Activated CD8-positive, alpha-beta memory T cell treated with anti-CD3 and anti-CD28 coated beads, Interleukin-2, amount 50 U/mL, for 24 hours (primary cell): ENCODE results near the gene EPN2.

Experiments
- DNase-seq: peaks from one replicate; pipeline ENCODE4 v3.0.0-alpha.2; 2020; ENCODE audit errors: extremely low read depth

The EPN2 gene

DNA sequence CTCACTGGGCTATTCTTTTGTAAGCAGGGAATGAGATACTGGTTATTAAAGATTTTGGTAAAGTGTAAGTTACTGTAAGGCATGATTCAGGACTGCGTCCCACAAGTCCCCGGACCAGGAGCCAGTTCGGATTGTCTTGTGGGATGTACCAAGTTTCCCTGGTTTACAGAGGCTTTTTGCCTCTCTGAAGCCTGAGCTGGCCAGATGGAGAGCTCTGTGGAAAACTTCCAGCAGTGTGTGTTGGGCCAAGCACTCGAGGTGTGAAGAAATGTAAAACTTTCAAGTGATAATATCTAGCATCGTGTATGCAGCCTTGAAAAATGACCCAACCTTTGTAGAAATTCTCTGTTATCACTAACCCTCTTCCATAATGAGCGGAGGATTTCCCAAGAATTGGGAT lies 2.4 kb downstream of the EPN2 start:
- DNase-seq: no peak

DNA sequence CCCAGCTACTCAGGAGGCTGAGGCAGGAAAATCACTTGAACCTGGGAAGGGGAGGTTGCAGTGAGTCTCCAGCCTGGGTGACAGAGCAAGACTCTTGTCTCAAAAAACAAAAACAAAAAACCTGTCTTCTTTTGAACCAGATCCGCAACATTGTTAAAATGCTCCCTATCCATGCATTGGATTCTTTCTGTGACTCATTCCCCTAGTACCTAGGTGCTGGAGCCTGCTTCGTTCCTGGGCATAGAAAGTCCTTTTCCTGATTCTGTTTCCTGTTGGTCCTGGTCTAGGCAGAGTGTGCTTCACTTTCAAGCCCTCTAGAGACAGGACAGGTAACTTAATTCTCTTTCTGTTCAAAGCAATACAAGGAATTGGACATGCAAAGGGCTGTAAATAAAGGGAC lies 5.2 kb downstream of the EPN2 start:
- DNase-seq: no peak

DNA sequence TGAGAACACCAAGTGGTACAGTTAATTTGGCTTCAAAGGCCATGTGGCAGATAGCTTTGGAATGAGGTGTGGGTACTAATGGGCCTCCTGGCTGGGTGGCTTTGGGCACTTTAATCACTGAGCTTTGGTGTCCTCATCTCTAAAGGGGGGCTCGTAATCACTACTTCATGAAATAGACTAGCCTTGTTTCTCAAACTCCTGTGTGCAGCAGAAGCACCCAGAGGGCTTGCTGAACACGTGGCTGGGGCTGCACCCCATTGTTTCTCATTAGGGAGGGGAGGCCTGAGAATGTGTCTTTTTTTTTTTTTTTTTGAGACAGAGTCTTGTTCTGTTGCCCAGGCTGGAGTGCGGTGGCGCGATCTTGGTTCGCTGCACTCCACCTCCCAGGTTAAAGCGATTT lies 5.8 kb downstream of the EPN2 start:
- no peak for DNase-seq

DNA sequence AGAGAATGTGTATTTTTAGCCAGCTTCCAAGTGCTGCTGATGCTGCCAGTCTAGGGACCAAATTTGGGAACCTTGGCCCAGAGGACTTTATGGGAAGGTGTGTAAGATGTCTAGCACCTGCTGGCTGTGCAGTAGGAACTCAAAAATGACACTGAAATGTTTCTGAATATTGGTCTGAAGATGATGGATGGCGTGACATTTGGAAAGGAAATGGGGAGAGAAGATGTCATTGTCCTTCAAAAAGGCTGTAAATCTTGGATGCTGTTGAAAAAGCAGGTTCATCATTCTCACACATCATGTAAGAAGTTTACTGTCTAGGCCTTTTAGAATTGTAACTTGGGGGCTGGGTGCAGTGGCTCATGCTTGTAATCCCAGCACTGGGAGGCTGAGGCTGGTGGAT lies 6.7 kb downstream of the EPN2 start:
- no peak for DNase-seq

DNA sequence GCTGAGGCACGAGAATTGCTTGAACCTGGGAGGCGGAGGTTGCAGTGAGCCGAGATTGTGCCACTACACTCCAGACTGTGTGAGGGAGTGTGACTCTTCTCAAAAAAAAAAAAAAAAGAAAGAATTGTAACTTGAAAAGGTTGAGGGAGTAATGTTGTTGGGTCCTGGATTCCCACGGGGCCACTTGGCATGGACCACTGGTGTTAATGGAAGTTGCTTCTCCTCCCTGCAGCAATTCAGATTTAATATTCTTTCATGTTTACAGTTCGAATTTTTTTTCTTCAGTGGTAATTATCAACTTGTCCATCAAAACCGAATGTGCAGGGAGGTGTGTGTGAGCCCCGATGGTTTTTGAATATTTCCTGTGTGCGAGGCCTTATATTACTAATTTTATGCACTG lies 7.2 kb downstream of the EPN2 start:
- no peak for DNase-seq

DNA sequence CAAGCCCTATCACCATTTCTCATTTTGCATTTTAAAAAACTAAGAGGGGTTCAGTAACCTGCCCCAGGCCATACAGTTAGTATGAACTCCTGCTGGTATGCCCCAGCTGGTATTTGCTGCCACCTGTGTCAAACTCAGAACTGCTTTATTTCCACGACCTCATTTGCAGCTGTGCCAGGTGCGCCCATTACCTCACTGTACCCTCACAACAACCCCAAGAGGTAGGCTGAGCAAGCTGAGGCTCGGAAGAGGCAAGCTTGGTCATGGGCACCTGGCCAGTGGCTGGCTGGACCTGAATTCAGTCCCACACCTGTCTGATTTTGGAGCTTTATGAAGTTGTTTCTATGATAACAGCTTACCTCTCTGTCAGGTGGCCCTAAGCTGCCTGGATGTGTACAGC lies 7.6 kb downstream of the EPN2 start:
- DNase-seq: no peak

DNA sequence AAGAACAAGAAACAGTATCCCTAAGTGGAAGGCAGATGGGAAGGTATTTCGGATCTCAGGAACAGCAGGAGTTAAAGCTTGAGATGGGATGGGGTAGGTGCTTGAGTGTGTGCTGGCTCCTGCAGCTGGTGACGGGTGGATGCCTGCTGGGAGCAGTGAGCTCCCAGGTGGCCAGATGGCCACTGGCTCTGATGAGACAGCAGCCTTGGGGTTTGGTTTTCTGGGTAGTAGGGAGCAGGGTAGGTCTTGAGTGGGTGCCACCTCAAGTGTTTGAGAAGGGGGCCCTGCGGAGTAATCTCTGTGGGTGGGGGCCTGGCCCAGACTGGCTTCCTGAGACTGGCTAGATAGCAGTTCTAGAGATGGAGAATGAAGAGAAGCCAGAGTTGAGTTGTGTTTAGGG lies 10.3 kb downstream of the EPN2 start:
- DNase-seq: no peak

DNA sequence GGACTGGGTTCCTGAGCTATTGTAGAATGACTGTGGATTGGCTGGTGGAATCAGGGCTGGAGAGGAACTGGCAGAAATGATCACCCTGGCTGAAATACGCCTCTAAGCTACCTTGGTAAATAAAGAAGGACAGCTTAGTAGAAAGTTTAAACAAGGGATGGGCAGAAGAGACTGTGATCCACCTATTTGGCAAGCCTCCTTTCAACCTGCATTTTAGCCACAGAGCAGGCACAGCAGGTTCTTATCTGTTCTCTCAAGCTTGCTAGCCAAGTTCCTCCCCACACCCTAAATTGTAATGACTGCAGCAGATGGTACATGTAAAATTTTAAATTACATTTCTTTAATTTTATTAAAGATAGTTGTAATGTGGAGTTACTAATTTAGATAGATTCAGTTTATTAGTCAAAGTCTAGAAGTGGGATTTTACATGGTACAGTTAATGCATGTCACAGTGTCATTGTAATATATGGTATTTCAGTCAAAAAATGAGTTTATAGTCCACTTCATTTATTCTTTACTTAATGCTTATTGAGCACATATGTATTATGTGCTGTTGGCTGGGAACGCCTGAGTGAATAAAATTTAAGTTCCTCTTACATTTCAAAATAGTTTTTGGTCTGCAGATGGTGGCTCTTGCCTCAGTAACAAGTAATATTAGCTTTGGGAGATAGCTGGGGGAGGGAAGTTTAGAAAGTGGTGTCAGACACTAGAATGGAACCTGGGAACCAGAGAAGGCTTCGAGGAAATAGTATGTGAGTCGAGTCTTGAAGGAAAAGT lies 11.2 kb downstream of the EPN2 start:
- DNase-seq: no peak

DNA sequence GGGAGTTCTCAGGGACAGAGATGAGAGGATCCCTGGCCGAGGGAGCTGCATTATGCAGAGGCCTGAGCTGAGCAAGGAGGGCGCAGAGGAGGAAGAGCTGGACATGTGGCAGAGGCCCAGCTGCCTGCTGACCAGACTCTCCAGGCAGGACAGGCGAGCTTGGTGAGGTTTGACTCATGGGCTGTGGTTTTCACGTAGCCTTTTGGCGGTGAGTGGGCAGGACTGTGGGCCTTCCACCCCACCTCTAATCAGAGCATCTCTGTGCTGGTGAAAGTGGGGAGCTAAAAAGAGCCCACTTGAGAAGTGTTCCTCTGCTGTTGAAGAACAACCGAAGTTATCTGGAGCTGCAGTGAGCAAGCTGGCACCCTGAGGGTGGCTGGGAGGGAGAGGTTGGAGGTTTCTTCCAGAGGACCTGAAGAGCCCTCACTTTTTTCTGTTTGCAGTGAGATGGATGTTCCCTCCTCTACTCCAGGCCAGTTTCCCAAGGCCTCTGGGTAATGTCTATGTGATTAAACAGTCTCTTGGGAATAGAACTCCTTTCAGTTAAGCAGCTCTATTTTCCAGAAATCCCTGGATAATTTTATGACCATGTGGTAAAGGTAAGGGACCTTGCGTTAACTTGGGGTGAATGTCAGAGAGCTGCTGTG lies 11.9 kb downstream of the EPN2 start:
- no peak for DNase-seq

DNA sequence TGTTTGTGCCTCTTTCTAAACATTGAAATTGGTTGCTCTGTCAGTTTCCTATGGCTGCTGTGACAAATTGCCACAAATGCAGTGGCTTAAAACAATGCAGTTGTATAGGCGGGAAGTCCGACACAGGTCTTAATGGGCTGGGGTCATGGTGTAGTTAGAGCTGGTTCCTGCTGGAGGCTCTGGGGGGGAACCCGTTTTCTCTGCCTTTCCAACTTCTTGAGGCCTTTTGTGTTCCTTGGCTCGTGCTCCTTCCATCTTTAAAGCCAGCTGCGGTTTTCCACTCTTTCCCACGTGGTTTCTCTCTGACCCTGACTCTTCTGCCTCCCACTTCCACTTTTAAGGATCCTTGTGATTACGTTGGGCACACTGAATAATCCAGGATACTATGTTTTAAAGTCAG lies 12.5 kb downstream of the EPN2 start:
- no peak for DNase-seq

DNA sequence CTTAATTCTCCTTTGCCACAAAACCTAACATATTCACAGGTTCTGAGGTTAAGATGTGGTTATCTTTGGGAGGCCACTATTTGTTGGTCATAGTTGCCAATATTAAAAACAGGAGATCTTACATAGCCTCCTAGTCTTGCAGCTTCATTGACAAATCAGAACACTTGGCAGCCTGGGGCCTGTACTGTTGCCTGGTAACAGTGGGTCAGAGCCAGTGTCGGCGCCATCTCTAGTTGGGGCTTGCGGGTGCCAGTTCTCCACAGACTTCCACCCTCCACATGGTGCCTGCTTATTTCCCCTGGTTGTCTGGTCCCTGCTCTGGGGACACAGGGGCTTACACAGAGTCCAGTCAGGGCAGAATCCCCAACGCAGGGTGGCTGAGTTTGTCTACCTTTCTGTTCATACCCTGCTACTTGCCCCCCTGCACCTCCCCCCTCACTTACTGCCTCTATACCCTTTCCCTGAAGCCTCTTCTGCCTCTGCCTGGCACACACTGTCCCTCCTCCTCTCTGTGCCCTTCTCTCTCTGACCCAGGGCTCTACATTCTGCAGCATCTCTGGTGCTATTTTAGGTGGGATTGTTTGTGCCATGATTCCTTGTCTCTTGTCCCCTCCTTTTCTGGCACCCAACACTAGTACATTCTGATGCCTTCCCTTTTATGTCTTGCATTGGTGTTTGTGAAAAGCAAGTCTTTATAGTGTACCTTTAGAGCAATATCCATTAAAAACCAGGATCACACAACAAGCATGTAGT lies 13.4 kb downstream of the EPN2 start:
- DNase-seq: no peak

DNA sequence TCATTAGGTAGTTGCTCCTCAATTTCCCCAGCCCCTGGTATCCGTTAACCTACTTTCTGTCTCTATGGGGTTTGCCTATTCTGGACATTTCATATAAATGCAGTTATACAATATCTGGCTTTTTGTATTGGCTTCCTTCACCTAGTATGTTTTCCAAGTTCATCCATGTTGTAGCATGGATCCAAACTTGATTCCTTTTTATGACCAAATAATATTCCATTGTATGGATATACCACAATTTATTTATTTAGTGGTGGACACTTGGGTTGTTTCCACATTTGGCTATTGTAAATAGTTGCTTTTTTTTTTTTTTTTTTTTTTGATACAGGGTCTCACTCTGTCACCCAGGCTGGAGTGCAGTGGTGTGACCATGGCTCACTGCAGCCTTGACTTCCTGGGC lies 15.9 kb downstream of the EPN2 start:
- DNase-seq: no peak

DNA sequence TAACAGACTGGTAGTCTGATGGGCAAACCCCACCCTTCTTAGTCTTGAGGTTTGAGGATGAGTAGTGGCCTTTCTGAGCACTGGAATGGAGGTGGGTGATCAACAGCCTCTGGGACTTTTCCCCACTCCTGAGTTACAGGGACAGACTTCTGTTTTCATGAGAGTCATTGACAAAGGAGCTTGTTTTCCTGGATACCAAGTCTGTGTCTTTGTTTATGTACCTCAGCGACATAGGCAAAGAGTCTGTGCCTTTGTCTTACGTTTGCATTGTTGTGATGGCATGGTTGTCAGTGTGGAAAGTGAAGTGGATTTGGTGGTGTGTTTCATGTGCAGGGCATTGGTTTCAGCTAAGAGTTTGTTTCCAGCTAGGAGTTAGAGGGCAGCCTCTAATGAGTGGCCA lies 17.5 kb downstream of the EPN2 start:
- DNase-seq: no peak

DNA sequence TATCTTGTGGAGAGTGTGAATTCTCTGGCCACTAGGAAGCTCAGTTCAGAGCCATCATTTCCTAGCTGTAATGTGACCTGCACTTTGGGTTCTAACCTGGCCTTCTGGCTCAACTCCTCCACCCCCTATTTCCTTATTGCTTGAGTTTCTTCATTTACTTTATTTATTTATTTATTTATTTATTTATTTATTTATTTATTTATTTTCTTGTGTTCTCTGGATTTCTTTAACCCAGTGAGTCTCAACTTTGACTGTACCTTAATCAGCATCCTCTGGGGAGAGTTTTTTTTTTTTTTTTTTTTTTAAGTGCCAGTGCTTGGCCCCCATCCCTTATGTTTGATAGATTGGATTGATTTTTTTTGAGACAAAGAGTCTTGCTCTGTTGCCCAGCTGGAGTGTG lies 18.1 kb downstream of the EPN2 start:
- no peak for DNase-seq

DNA sequence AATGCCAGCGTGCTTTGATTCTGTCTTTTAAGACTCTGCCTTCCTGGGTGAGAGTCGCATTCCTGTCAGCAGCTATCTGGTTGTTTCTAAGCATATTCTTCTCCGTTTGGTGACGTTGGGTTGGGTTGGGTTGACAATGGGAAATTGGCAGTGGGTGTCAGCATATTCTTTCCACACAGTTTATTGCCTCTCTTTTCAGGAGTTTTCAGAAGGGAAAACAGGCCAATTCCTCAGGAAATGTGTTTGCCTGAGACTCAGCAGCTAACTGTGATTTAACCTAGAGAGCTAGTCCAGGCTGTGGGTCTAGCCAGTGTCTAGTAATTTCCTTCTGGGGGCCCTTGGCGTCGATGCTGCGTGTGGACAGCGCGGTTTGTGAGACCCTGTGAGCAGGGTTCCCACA lies 21.2 kb downstream of the EPN2 start:
- no peak for DNase-seq

DNA sequence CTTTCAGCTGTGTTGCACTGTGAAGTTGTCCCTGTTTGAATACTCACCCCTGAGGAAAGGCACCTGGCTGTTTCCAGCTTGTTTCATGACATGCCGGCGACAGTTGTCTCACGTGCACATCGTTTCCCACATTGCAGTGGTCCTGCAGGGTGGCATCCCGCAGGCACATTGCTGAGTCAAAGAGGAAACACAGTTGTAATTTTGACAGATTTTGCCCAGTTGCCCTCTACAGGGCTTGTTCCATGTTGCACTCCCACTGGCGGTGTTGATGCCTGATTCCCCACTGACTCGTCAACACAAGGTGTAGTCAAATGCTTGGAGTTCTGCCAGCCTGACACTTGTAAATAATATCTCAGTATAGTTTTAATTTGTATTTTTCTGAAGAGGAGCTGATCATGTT lies 23.8 kb downstream of the EPN2 start:
- no peak for DNase-seq

DNA sequence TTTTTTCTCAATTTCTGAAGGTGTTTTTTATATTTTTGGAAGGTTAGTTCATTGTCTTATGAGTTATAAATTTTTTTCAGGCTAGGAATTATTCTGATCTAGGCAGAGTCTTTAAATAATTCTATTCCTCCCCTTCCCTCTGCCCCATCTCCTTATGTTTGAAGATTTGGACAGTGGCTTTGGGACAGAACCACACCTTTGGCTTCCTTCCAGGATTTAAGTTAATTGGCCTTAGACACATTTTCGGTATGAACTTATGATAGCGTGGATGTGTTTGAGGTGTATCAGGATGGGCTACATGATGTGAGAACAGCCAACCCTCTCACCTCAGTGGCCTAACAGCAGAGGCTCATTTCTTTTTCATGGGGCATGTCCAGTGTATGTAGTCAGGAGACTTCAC lies 24.3 kb downstream of the EPN2 start:
- no peak for DNase-seq

DNA sequence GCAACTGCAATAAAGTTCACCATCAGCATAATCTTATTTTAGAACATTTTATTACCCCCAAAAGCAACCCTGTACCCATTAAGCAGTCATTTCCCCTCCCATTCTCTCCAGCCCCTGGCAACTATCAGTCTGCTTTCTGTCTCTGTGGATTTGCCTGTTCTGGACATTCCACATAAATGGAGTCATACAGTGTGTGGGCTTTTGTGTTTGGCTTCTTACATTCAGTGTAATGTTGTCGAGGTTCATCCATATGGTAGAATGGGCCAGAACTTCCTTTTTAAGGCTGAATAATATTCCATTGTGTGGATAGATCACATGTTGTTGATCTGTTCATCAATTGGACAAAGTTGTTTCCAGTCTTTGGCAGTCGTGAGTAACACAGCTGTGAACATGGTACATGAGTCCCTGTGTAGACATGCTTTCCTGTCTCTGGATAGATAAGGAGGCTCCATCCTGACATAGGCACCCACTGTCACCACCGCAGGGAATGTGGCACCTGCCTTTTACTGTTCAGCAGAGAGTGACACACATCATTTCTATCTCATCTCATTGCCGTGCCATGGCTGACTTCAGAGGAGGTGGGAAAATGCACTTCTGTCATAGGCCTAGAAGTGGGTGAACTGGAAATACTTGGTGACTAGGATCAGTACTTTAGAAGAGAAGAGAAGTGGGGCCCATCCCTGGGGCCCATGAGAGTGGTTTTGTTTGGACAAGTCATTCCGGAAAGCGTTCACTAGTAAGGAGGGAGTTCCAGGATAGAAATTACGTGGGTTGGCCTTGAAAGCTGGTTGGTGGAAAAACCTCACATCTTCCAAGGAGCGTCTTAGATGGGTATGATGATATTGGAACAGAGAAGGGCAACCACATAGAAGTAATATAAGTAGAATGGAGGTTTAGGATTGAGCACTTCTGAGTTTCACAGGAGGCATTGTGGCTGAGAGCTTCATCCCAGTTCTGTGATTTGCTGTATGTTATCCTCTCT lies 25.8 kb downstream of the EPN2 start:
- DNase-seq: no peak

DNA sequence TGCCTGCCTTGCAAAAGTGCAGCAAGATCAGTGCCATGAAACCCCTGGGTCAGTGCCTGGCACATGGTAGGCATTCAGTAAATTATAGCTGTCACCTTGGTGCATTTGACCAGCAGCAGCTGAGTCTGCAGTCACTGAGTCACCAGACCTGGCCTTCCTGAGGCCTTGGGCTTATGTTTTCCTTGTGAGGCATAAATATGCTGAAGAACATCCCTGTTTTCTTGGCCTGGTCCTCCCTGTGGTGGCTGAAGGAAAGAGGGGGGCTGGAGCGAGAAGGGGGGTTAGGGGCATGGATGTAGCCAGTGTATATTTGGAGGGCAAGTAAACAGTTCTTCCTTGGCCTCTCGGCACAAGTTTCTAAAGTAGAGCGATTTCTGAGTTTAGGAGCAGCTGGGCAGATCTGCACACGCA lies 26.5 kb downstream of the EPN2 start:
- no peak for DNase-seq

DNA sequence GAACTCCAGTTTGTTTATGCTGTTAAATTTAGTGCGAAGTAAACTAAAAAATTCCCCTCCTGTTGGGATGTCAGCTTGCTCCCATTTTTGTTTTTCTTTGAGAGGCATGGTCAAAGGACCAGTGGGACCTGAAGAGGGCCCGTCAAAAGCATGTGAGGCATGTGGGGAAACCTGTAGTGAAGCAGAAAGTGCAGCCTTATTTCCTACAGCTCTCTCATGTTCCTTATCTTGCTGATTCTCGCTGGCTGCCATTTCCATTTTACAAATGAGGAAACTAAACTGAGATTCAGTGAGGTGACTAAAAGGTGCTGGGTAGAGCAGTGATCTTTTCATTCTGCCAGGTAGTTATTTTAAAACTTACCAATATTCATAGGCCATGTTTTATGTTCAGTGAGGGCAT lies 27.1 kb downstream of the EPN2 start:
- no peak for DNase-seq

DNA sequence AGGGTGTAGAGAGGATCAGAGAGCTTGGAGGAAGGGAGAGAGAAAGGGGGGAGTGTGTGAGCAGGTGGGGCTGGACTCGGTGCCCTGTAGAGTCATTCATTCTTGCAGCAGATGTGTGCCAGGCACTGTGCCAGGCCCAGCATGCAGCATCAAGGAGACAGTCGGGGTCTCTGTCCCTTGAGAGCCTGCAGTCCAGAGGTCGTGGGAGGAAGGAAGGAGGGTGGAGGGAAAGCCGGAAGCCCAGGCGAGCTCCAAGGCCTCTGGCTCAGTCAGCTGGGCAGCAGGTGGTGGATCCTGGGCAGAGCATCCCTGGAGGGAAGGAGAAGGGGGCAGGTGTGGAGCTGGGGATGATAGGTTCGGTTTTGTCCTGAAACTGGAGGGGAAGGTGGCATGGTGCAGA lies 27.5 kb downstream of the EPN2 start:
- no peak for DNase-seq

DNA sequence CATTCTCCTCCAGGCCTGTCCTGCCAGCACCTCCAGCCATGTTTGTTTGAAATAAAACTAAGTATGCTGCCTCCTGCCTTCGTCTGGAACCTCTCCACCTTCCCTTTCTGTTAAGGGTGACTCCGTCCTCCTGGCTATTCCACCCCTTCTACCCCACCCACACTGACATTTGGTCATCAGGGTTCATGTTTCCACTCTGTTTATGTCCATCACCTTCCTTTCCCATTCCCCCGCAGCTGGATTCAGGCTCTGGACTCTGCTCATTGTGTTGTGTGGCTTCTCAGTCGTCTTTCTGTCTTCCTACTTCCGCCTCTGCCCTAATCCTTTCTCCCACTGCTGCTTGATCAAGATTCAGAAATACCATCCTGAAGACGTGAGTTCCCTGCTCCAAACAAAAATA lies 28.6 kb downstream of the EPN2 start:
- no peak for DNase-seq
